Ovary (tissue), 3 donors: ENCODE measurements around the gene GTF2IRD1.
"Not testable (repeated sequence)": the region's sequence is repeated elsewhere in the genome, so short reads cannot be mapped to it uniquely, and the experiment has no call there.

ENCODE experiments used
- CTCF ChIP-seq, 3 donors: fragments of 450-650 bp in 2 of 3; fragments of 200-600 bp in 1 of 3; IDR thresholded peaks; one replicate each; pipeline versions ENCODE4 v1.5.1 to v1.8.0; 2016 to 2022; ENCODE audit warnings: antibody characterized with exemption in 3 of 3, mild to moderate bottlenecking in 1 of 3
- EP300 ChIP-seq: sonication (generic); formaldehyde crosslinking; IDR thresholded peaks from one replicate; pipeline ENCODE4 v1.6.1; 2017; ENCODE audit warnings: antibody characterized with exemption
- POLR2A ChIP-seq: fragments of 450-650 bp; IDR thresholded peaks from one replicate; pipeline ENCODE4 v1.6.1; 2017; ENCODE audit warnings: antibody characterized with exemption, mild to moderate bottlenecking, moderate library complexity
- donor health status: DM: no; HTN: no; CAD: no.

GRCh38 chr7:74553596-74554012 lies 99.9 kb downstream of the GTF2IRD1 start:
- not testable (repeated sequence) for TF ChIP-seq POLR2A; CTCF (IDR thresholded peaks at IDR 0.05); EP300
